ENCODE measurements around the gene ATG9A.

ATG9A gene, protein sequence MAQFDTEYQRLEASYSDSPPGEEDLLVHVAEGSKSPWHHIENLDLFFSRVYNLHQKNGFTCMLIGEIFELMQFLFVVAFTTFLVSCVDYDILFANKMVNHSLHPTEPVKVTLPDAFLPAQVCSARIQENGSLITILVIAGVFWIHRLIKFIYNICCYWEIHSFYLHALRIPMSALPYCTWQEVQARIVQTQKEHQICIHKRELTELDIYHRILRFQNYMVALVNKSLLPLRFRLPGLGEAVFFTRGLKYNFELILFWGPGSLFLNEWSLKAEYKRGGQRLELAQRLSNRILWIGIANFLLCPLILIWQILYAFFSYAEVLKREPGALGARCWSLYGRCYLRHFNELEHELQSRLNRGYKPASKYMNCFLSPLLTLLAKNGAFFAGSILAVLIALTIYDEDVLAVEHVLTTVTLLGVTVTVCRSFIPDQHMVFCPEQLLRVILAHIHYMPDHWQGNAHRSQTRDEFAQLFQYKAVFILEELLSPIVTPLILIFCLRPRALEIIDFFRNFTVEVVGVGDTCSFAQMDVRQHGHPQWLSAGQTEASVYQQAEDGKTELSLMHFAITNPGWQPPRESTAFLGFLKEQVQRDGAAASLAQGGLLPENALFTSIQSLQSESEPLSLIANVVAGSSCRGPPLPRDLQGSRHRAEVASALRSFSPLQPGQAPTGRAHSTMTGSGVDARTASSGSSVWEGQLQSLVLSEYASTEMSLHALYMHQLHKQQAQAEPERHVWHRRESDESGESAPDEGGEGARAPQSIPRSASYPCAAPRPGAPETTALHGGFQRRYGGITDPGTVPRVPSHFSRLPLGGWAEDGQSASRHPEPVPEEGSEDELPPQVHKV

GRCh38 chr2:219229305-219230058, at the start of gene ATG9A, which contains the start of gene ANKZF1:
TSS of gene ATG9A (minus strand) at chr2:219229636. CDS start at chr2:219228024, 1,612 bp downstream.
TSS of gene ANKZF1 (plus strand) at chr2:219229806. CDS start at chr2:219230258, 452 bp downstream.
- FAIRE-seq (no peak), DNase-seq (ENCODE audit: insufficient read length, low spot score) (peak; percentile 100)
- TF ChIP-seq, protein P1, sequence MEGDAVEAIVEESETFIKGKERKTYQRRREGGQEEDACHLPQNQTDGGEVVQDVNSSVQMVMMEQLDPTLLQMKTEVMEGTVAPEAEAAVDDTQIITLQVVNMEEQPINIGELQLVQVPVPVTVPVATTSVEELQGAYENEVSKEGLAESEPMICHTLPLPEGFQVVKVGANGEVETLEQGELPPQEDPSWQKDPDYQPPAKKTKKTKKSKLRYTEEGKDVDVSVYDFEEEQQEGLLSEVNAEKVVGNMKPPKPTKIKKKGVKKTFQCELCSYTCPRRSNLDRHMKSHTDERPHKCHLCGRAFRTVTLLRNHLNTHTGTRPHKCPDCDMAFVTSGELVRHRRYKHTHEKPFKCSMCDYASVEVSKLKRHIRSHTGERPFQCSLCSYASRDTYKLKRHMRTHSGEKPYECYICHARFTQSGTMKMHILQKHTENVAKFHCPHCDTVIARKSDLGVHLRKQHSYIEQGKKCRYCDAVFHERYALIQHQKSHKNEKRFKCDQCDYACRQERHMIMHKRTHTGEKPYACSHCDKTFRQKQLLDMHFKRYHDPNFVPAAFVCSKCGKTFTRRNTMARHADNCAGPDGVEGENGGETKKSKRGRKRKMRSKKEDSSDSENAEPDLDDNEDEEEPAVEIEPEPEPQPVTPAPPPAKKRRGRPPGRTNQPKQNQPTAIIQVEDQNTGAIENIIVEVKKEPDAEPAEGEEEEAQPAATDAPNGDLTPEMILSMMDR (IDR thresholded peaks at IDR 0.05; ENCODE audit: insufficient read depth, missing control alignments), result no peak

GRCh38 chr2:219278655-219279150, 49.3 kb upstream of the ATG9A start:
- no peak for FAIRE-seq
- no peak for DNase-seq (ENCODE audit: insufficient read length, low spot score)
- TF ChIP-seq, protein P1 (IDR thresholded peaks at IDR 0.05; ENCODE audit: insufficient read depth, missing control alignments), result no peak

DNA sequence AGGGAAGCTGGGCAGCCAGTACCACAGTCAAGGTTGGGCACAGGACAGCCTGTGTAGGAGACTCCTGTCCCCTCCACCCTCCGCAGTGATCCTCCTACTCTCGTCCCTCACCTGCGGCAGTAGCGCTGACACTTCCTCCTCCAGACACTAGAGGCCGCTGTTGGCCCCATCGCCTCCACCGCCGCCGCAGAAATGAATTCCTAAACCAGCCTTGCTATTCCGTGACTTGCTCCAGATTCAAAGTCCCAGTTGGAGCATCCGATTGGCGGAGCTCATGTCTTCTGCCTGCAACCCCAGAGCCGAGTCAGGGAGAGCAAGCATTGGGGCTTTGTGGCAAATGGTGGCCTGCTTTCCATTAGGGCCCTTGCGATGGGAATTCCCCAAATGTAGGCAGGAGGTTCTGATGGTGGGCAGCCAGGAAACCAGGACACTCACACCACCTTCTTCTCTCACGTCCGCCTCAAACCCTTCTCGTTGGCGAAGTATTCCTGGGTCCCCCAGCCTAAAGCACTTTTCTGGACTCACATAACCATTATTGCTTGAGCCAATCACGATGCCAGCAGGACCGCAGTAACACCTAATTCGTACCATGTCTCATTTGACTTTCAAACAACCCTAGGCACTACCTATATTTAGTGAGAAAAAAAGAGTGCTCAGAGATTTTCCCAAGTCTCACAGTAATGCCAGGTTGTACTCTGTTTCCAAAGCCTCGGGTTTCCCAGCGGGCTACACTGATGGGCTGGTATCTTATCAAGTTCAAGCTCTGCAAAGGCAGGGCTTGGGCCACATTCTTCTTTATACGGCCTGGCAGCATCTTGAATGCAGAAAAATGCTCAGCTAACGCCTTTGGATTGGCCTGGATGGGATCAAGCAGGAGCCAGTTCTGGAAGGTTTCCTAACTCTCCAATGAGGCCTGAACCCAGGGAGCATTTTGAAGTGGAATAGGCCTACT, 48.5 kb upstream of the ATG9A start:
- TF ChIP-seq, protein P1 (IDR thresholded peaks at IDR 0.05; ENCODE audit: insufficient read depth, missing control alignments), result peak; percentile 90
- no peak for DNase-seq (ENCODE audit: insufficient read length, low spot score)
- FAIRE-seq, result no peak

DNA sequence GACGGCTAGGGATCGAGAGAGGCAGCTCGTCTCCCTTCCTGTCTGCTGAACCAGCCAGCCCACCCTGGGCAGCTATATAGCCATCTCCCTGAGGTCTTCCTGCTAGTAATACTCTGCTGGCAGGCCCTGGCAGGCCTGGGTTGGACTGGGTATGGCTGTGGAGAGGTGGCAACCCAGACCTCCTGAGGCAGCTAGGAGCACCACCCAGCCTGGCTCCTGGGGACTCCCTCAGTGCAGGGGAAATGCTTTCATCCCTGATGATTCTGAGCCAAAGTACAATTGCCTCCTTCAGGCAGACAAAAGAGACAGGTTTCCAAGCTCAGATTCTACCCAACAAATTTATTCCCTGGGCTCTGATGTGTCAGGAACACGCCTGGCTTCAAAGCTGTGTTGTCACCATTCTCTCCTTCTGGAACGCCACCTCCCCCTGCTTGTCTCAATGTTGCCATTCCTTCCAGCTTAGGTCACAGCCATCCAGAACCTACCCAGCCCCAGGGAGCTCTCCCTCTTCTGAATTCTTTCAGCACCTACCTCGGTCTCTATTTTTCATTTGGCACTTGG, 45.0 kb upstream of the ATG9A start:
- TF ChIP-seq, protein P1 (IDR thresholded peaks at IDR 0.05; ENCODE audit: insufficient read depth, missing control alignments), result no peak
- DNase-seq (ENCODE audit: insufficient read length, low spot score) (no peak), FAIRE-seq (no peak)

- FAIRE-seq (no peak), DNase-seq (ENCODE audit: insufficient read length, low spot score) (no peak)
- TF ChIP-seq, protein P1 (IDR thresholded peaks at IDR 0.05; ENCODE audit: insufficient read depth, missing control alignments), result no peak
Observed at GRCh38 chr2:219273937-219274336, 44.5 kb upstream of the ATG9A start.

Data from D721Med (cell line).